ENCODE results near the gene RASD1.

The RASD1 gene

GRCh38 chr17:17527956-17528500 lies 31.8 kb upstream of the RASD1 start:
- no peak for DNase-seq (ENCODE audit: low read depth in 2 of 3, low spot score in 1 of 3)

GRCh38 chr17:17527534-17527933 lies 31.3 kb upstream of the RASD1 start:
- no peak for DNase-seq (ENCODE audit: low read depth in 2 of 3, low spot score in 1 of 3)

- no peak for DNase-seq (ENCODE audit: low read depth in 2 of 3, low spot score in 1 of 3)
These were observed 30.2 kb upstream of the RASD1 start for GRCh38 chr17:17526369-17526768.

- DNase-seq (ENCODE audit: low read depth in 2 of 3, low spot score in 1 of 3): no peak
These were observed 29.8 kb upstream of the RASD1 start for GRCh38 chr17:17525956-17526355.

- no peak for DNase-seq (ENCODE audit: low read depth in 2 of 3, low spot score in 1 of 3)
These were observed 29.1 kb upstream of the RASD1 start for GRCh38 chr17:17525311-17525710.

GRCh38 chr17:17523731-17524490 lies 27.7 kb upstream of the RASD1 start:
- no peak for DNase-seq (ENCODE audit: low read depth in 2 of 3, low spot score in 1 of 3)

- no peak for DNase-seq (ENCODE audit: low read depth in 2 of 3, low spot score in 1 of 3)
These were observed 27.0 kb upstream of the RASD1 start for GRCh38 chr17:17523001-17523730.

- DNase-seq (ENCODE audit: low read depth in 2 of 3, low spot score in 1 of 3): no peak
These were observed 24.5 kb upstream of the RASD1 start for GRCh38 chr17:17520599-17521232.

GRCh38 chr17:17519886-17520285 lies 23.7 kb upstream of the RASD1 start:
- DNase-seq (ENCODE audit: low read depth in 2 of 3, low spot score in 1 of 3): no peak

GRCh38 chr17:17518951-17519350 lies 22.8 kb upstream of the RASD1 start:
- DNase-seq (ENCODE audit: low read depth in 2 of 3, low spot score in 1 of 3): no peak

GRCh38 chr17:17518014-17518413 lies 21.8 kb upstream of the RASD1 start:
- DNase-seq (ENCODE audit: low read depth in 2 of 3, low spot score in 1 of 3): no peak

GRCh38 chr17:17516941-17517720 lies 20.9 kb upstream of the RASD1 start:
- no peak for DNase-seq (ENCODE audit: low read depth in 2 of 3, low spot score in 1 of 3)

- no peak for DNase-seq (ENCODE audit: low read depth in 2 of 3, low spot score in 1 of 3)
These were observed 20.0 kb upstream of the RASD1 start for GRCh38 chr17:17515934-17516930.

- DNase-seq (ENCODE audit: low read depth in 2 of 3, low spot score in 1 of 3): no peak
These were observed 19.1 kb upstream of the RASD1 start for GRCh38 chr17:17514993-17515933.

GRCh38 chr17:17514361-17514992 lies 18.3 kb upstream of the RASD1 start:
- no peak for DNase-seq (ENCODE audit: low read depth in 2 of 3, low spot score in 1 of 3)

- no peak for DNase-seq (ENCODE audit: low read depth in 2 of 3, low spot score in 1 of 3)
These were observed 17.4 kb upstream of the RASD1 start for GRCh38 chr17:17513626-17514025.

- DNase-seq (ENCODE audit: low read depth in 2 of 3, low spot score in 1 of 3): no peak
These were observed 16.7 kb upstream of the RASD1 start for GRCh38 chr17:17512866-17513265.

All from stimulated activated CD4-positive, alpha-beta T cell treated with anti-CD3 and anti-CD28 coated beads, Interleukin-12 subunit alpha, Interleukin-12 subunit beta, amount 100 ng/mL, for 48 hours (primary cell).